22Rv1 (cell line): ENCODE results near the gene CEP104.
A peak's percentile ranks its signal among the peaks of the same experiment; 100 is the strongest.

ENCODE experiments used
- H3K27ac ChIP-seq: fragments of 450-650 bp; 2 replicates; pipeline ENCODE4 v1.5.1; 2017
- ZFX ChIP-seq: fragments of 450-650 bp; IDR thresholded peaks from 2 replicates; pipeline ENCODE4 v1.6.1; 2017; ENCODE audit warnings: antibody characterized with exemption, borderline replicate concordance
- TF ChIP-seq, protein P1 (sequence below): fragments of 450-650 bp; IDR thresholded peaks from 2 replicates; pipeline ENCODE4 v1.5.1; 2017; ENCODE audit warnings: mild to moderate bottlenecking

CEP104 gene

DNA sequence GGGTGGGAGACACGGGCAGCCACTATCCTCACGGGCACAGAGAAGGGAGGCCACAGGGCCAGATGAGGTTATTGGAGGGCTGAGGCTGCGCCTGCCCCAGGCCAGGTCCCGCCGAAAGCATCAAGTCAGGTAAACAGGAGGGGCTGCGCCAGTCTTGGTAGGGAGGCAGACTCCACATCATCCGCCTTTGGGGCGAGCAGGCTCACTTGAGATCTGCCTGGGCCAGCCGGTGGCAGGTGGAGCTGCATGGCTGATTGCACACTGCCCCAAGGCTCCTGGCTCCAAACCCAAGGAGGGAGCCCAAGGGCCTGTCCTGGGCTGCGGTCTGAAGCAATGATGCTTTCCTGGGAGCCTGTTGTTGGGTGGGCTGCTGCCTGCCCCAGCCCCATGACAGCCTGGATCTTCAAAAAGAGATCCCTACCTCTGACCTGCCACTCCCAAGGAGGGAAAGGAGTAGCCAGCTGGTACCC is 79.9 kb downstream of the CEP104 start:
- TF ChIP-seq ZFX, result no peak
- TF ChIP-seq, protein P1, sequence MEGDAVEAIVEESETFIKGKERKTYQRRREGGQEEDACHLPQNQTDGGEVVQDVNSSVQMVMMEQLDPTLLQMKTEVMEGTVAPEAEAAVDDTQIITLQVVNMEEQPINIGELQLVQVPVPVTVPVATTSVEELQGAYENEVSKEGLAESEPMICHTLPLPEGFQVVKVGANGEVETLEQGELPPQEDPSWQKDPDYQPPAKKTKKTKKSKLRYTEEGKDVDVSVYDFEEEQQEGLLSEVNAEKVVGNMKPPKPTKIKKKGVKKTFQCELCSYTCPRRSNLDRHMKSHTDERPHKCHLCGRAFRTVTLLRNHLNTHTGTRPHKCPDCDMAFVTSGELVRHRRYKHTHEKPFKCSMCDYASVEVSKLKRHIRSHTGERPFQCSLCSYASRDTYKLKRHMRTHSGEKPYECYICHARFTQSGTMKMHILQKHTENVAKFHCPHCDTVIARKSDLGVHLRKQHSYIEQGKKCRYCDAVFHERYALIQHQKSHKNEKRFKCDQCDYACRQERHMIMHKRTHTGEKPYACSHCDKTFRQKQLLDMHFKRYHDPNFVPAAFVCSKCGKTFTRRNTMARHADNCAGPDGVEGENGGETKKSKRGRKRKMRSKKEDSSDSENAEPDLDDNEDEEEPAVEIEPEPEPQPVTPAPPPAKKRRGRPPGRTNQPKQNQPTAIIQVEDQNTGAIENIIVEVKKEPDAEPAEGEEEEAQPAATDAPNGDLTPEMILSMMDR, result no peak
- no peak overlapping the region for H3K27ac ChIP-seq

DNA sequence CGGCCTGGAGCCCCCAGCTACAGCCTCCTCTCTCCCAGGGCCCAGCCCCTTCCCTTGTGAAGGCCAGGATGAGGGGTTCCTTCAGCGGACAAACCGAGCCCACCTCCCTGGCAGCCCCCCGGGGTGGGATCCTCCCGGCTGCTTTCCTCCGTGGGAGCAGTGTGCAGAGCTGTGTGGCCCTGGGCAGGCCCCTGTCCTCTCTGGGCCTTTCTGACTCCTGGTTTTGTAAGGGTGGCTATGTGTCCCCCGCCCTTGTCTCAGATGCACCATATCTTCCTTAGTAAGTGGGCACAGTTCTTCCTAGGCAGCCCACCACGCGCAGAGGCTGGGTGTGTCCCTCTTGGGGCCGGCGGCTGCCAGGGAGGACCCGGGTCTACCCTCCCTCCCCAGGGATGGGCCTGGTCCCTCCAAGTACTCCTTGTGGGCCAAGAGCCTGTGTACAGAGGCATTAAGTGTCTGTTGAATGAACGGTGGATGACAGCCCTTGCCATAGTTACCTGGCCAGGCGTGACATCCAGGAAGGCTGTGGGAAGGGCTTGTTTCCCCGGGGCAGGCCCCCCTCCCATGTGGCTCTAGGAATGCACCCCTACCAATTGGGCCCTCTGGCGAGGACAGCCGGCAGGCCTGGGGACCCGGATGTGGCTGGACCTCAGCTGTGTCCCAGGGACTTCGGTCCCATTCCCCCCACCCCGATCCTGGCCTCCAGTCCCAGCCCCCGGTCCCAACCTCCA is 80.6 kb downstream of the CEP104 start:
- H3K27ac ChIP-seq, result no peak overlapping the region
- TF ChIP-seq, protein P1, result peak; percentile 31
- no peak for TF ChIP-seq ZFX

DNA sequence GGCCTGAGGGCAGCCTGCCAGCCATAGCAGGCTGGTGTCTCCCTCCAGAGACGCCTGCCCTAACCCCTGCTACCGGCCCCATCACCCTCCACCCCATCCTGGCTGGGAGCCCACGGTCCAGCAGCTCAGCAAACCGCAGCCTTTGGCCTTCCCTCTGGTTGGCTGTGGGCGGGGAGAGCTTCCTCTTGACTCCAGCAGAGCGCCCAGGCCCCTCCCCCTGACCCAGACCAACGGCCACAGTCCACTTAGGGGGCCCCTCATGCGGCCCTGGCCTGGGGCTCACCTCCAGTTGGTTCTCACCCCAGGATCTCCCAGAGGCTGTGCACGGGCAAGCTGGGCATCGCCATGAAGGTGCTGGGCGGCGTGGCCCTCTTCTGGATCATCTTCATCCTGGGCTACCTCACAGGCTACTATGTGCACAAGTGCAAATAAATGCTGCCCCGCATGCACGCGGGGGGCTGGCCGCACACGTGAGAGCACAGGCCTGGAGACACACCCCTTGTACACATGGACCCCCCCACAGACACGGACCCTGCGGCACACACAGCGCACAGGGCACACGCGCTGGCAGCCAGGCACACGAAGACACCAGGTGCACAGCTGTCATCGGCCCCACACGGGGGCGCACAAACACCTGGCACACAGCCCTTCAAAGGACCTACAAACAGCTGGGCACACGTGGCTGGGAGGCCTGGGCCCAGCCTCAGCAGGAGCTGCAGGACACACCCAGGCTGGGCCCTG is 81.4 kb downstream of the CEP104 start:
- TF ChIP-seq ZFX, result no peak
- TF ChIP-seq, protein P1, result peak; percentile 79
- H3K27ac ChIP-seq, result no peak overlapping the region

DNA sequence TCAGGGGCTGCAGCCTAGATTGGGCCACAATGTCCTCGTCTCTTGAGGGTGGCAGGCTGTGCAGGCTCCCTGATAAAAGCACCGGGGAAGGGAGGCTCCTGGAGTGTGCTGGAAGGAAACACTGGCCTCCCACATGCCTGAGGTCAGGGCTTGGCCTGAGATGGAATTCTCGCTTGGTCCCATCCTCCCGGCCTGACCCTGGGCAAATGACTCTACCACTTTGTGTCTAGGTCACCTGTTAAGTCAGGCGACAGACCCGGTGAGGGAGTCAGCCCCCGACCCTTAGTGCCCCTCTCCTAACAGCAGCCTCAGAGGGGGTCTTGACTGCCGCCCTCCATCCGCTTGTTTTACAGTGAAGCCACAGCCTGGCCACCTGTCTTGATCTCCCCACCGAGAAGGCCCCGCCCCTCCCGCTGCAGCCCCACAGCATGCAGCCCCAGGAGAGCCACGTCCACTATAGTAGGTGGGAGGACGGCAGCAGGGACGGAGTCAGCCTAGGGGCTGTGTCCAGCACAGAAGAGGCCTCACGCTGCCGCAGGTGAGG is 82.0 kb downstream of the CEP104 start:
- TF ChIP-seq ZFX, result no peak
- TF ChIP-seq, protein P1, result no peak
- no peak overlapping the region for H3K27ac ChIP-seq

DNA sequence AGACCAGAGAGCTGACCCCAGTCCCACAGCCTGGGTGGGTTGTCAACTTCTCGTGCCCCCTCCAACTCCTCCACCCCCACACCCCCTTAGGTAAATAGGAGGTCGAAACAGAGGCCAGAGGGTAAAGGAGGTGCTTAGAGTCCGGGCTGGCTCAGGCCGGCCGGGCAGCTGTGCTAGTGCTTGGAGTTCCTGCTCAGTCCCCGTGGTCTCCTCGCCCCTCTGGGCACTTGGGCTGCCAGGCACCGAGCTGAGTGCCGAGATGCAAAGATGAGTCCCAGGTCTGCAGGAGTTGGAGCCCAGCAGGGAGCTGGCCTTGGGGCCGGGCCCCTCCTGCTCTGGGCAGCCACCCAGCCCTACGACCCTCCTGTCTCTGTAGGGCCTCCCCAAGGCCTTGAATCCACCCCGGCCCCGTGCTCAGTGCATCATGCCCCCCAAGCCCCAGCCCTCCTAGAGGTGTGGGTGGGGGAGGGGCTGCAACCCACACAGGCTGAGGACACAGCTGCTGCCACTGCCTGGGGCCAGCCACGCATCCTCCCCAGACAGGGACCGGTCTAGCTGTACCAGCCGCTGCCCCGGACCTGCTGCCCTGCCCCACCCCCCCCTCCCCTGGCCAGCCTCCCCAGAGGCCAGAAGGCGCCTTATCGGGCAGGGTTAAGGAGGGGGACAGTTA is 82.6 kb downstream of the CEP104 start:
- TF ChIP-seq, protein P1, result no peak
- TF ChIP-seq ZFX, result no peak
- no peak overlapping the region for H3K27ac ChIP-seq

DNA sequence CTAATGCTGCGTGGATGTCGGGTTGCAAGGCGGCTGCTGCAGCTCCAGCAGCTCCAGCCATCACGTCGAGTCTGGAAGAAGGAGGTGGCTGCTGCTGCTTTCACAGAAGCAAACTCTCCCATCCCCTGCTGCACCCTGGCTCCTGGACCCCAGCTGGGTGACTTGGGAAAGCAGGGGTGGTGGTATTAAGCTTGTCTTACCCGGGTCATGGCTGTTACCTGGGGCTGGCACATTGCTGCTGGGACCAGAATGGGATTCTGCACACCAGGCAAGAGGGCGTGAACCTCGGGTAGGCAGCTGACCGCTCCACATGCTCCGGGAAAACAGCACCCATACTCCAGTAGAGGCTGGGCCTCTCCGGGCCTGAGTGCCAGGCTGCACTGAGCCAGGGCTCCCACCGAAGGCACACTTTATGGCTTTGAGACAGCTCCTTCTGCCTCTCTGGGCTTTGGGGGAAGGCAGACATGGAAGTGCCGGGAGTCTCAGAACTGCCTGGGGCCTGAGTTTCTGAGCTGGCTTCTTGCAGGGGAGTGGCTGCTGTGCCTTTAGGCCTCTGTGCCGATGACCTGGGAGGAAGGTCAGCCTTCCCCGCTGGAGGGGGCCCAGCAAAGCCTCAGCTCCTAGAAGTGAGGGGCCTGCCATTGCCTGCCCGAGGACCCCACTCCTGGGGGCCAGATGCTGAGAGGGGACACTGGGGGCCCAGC is 83.3 kb downstream of the CEP104 start:
- no peak overlapping the region for H3K27ac ChIP-seq
- TF ChIP-seq ZFX, result no peak
- TF ChIP-seq, protein P1, result no peak
